C4-2B (cell line): ENCODE measurements around the gene ZNF385D.

ENCODE experiments used
- ZFX ChIP-seq: fragments of 450-650 bp; IDR thresholded peaks from 2 replicates; pipeline ENCODE4 v1.6.1; 2017
- TF ChIP-seq, protein P1 (sequence below): fragments of 450-650 bp; conservative IDR thresholded peaks from 2 replicates; pipeline ENCODE4 v1.5.1; 2017; ENCODE audit warnings: mild to moderate bottlenecking

DNA sequence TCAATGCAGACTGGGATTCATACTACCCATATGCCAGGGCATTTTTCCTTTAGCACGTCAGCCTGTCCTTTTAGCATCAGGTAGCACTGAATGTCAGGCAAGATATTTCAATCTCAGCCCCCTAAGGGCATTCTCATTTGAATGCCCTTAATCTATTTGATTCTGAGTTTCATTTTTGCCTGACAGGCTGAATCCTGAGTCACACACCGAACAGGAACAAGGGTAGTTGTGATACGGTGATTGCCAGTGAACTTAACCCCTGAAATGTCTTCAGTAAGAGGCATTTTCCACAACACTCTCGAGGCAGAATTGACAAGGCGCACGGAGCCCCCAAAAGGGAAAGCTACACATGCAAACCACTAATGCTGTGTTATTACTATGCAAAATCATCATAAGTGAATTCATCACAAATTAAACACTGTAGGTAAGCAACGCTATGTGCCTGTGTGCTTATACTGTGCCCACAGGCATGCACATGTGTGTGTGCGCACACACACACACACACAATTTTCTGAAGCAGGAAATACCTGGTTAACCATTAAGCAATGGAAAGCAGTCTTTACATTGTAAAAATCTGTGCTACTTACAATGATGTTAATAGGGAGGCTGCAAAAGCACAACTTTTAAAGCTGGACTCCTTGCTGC lies 130.4 kb downstream of the ZNF385D start:
- TF ChIP-seq, protein P1, sequence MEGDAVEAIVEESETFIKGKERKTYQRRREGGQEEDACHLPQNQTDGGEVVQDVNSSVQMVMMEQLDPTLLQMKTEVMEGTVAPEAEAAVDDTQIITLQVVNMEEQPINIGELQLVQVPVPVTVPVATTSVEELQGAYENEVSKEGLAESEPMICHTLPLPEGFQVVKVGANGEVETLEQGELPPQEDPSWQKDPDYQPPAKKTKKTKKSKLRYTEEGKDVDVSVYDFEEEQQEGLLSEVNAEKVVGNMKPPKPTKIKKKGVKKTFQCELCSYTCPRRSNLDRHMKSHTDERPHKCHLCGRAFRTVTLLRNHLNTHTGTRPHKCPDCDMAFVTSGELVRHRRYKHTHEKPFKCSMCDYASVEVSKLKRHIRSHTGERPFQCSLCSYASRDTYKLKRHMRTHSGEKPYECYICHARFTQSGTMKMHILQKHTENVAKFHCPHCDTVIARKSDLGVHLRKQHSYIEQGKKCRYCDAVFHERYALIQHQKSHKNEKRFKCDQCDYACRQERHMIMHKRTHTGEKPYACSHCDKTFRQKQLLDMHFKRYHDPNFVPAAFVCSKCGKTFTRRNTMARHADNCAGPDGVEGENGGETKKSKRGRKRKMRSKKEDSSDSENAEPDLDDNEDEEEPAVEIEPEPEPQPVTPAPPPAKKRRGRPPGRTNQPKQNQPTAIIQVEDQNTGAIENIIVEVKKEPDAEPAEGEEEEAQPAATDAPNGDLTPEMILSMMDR, result no peak
- no peak for TF ChIP-seq ZFX
